ENCODE data around the gene MRI1.

- TF ChIP-seq CTCF (conservative IDR thresholded peaks at IDR 0.05) = no peak
- no peak for TF ChIP-seq EZH2 (IDR thresholded peaks at IDR 0.05; ENCODE audit: low read depth)
These were observed 5.8 kb downstream of the MRI1 start for GRCh38 chr19:13770013-13770635.
